Kidney epithelial cell (primary cell): ENCODE results near the gene MYO5C. TPM values are rescaled to one million over a fixed set of nuclear protein-coding genes. Genes with fewer than 3 reads are reported as not detected.

Experiments
- DNase-seq: peaks from one replicate; pipeline ENCODE4 v3.0.0-alpha.2; 2010; ENCODE audit warnings: low read depth
- H3K27me3 ChIP-seq: 2 replicates; pipeline ENCODE4 v1.6.0; 2011; ENCODE audit warnings: low read length; ENCODE audit not compliant: control insufficient read depth, insufficient read depth
- H3K36me3 ChIP-seq: 2 replicates; pipeline ENCODE4 v1.5.1; 2011; ENCODE audit warnings: low read length; ENCODE audit not compliant: control insufficient read depth, insufficient read depth
- H3K4me3 ChIP-seq: 2 replicates; pipeline ENCODE4 v1.5.1; 2011; ENCODE audit warnings: low read depth, mild to moderate bottlenecking, control low read depth, low read length
- total RNA-seq: library from RNA; depleted of rRNA; stranded (reverse); fragments of >200 nt; gene quantifications from 2 replicates; pipeline ENCODE4 v1.2.3, GENCODE V29; 2015
- TF ChIP-seq, protein P1 (sequence below): IDR thresholded peaks from 2 replicates; pipeline ENCODE4 v1.5.1; 2011; ENCODE audit warnings: mild to moderate bottlenecking, moderate library complexity, low read length, control low read depth, inconsistent platforms; ENCODE audit not compliant: insufficient read depth, poor library complexity, severe bottlenecking

The MYO5C gene
- total RNA-seq, 1 donor from 2014 or later = 26.4 TPM

DNA sequence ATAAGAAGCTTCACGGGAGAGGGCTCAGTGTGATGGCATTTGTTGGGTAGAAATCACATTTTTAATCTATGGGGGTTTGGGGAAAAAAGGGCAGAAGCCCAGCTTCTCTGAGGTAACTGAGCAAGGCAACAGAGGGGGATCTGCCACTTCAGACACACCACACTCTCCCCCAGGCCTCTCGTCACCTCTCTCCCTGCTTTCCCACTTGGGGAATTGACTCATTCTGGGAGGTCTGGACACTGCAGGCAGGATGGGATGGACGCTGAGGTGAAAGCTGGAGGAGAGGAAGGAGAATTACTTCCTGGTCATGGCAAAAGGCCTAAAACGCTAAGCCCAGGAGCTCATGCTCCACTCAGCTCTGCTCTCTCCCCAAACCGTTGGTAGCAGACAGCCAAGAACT is 33.2 kb downstream of the MYO5C start:
- Histone ChIP-seq H3K36me3 (no peaks in the 10 kb centered on the region), H3K27me3 (no peaks in the 10 kb centered on the region), H3K4me3 (no peak overlapping the region)
- no peak for DNase-seq
- TF ChIP-seq, protein P1, sequence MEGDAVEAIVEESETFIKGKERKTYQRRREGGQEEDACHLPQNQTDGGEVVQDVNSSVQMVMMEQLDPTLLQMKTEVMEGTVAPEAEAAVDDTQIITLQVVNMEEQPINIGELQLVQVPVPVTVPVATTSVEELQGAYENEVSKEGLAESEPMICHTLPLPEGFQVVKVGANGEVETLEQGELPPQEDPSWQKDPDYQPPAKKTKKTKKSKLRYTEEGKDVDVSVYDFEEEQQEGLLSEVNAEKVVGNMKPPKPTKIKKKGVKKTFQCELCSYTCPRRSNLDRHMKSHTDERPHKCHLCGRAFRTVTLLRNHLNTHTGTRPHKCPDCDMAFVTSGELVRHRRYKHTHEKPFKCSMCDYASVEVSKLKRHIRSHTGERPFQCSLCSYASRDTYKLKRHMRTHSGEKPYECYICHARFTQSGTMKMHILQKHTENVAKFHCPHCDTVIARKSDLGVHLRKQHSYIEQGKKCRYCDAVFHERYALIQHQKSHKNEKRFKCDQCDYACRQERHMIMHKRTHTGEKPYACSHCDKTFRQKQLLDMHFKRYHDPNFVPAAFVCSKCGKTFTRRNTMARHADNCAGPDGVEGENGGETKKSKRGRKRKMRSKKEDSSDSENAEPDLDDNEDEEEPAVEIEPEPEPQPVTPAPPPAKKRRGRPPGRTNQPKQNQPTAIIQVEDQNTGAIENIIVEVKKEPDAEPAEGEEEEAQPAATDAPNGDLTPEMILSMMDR = no peak

DNA sequence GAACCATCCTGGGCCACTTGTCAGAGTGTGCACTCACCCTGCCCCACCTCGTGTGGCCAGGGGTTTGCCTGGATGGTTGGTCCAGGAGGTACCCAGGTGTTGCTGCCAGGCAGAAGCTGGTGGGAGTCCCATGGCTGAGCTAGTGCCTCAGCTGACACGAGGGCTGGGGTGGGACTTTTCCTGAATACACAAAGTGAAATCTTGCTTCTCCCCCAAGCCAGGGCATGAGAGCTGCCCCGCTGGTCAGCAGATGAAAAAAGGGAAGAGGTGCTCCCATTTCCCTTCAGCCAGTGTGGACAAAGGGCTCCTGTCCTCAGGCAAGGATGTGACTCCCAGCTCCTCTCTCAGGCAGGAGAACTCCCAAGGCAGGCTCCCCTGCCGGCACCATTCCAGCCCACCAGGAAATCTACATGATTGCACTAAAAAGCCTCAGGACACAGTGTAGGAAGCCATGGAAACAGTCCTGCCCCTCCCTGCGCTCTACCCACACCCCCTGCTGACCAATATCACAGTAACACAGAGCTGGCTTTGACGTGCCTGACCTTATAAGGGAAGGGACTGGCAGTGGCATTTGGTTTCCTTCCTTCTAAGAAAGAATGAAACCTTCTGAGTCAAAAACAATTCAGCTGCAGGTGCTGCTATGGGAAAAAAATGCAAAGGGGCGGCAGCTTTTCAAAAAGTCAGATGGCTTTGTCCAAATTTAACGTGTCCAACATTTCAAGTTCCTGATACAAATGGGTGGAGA is 33.9 kb downstream of the MYO5C start:
- H3K36me3 ChIP-seq = no peaks in the 10 kb centered on the region
- TF ChIP-seq, protein P1 = no peak
- DNase-seq = peak; percentile 88
- no peak overlapping the region for H3K4me3 ChIP-seq
- H3K27me3 ChIP-seq = no peaks in the 10 kb centered on the region

DNA sequence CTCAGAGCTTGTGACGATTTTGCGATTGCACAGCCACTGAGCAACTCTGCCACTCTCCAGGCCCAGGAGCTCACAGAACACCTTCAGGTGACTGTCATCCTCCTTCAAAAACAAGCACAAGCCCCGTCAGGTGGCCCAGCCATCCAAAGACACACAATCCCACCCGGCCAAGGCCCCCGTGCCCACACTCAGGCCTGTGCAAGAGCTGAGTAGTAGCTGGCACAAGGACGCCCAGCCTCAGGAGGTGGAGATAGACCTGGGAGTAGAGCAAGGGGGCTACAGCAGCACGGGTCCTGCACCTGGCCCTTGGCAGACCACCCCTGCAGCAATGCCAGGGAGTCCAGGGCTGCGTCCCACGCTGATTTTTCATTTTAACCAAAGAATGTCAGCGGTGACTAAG is 34.6 kb downstream of the MYO5C start:
- DNase-seq = no peak
- TF ChIP-seq, protein P1 = no peak
- Histone ChIP-seq H3K4me3 (no peak overlapping the region), H3K27me3 (no peaks in the 10 kb centered on the region), H3K36me3 (no peaks in the 10 kb centered on the region)

DNA sequence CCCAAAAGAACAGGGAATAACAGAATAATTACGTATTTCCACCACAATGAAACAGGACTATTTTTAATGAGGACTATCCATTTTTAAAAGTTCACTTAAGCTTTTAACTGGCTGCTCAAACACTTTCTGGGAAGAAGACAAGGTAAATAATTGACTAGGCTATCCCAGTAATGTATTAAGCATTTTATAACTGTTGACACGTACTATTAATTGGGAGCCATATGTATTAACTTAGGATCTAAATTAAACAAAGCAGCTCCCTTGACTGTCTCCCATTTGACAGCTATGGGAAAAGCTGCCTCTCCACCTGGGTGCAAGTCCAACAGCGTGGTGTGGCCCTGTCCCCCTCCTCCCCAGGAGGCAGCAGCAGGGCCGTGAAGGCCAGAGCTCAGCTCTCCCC is 36.1 kb downstream of the MYO5C start:
- H3K4me3 ChIP-seq = no peak overlapping the region
- DNase-seq = no peak
- H3K27me3 ChIP-seq = no peaks in the 10 kb centered on the region
- TF ChIP-seq, protein P1 = no peak
- H3K36me3 ChIP-seq = no peaks in the 10 kb centered on the region

DNA sequence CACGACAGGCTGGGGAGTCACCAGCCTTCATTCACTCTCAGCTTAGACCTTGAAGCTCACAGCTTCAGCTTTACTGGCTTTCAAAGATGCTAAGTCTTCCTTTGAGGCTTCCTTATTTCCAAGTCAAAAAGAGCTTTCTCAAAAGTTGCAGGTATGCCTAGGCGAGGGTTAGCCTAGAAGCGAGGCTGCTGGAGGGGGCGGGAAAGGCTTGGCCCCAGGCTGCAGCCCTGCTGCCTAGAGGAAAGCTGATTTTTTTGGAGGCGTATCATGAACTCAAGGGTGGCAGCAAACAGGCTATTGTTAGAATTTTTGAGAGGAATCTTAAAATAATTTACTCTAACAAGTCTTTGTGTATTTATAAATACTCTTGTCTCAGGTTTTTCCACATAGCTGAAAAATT is 37.1 kb downstream of the MYO5C start:
- Histone ChIP-seq H3K27me3 (no peaks in the 10 kb centered on the region), H3K36me3 (no peaks in the 10 kb centered on the region), H3K4me3 (no peak overlapping the region)
- DNase-seq = no peak
- TF ChIP-seq, protein P1 = no peak

DNA sequence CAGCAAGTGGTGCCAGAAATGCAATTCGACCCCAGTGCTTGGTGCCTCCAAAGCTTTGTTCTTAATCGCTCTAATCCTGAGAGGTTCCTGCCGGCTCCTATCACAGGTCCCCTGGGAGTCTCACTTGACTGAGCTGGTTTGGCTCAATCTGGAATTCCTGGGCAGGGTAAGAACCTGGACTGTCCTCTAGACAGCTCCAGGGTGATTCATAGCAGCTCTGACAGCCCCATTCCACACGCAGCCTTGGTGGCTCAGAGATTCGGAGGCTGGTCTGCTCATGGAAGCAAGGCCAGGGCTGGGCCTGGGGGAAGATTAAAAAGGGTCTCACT is 37.9 kb downstream of the MYO5C start:
- Histone ChIP-seq H3K4me3 (no peak overlapping the region), H3K27me3 (no peaks in the 10 kb centered on the region), H3K36me3 (no peaks in the 10 kb centered on the region)
- DNase-seq = peak; percentile 69
- TF ChIP-seq, protein P1 = no peak
